Liver (tissue), 9 donors: ENCODE data around the gene SPI1. TPM values are rescaled to one million over a fixed set of nuclear protein-coding genes. Genes with fewer than 3 reads are reported as not detected.

Source experiments
- DNase-seq: peaks from one replicate; pipeline ENCODE4 v3.0.0-alpha.2; 2017; ENCODE audit warnings: low spot score
- H3K27ac ChIP-seq, 2 donors: one replicate each; pipeline ENCODE4 v1.7.0; 2013; ENCODE audit warnings: inconsistent platforms in 2 of 2, low read length in 2 of 2, control low read depth in 1 of 2, low read depth in 1 of 2, mild to moderate bottlenecking in 1 of 2
- H3K27me3 ChIP-seq, 4 donors: one replicate each; pipeline versions ENCODE4 v1.6.1 to v1.7.0; 2013; ENCODE audit warnings: low read length in 3 of 4, inconsistent platforms in 1 of 4, mild to moderate bottlenecking in 1 of 4, moderate library complexity in 1 of 4; ENCODE audit not compliant: control insufficient read depth in 4 of 4, insufficient read depth in 4 of 4
- H3K36me3 ChIP-seq, 4 donors: one replicate each; pipeline versions ENCODE4 v1.6.1 to v1.7.0; 2013; ENCODE audit warnings: low read length in 3 of 4, mild to moderate bottlenecking in 3 of 4, low read depth in 1 of 4, moderate library complexity in 1 of 4; ENCODE audit not compliant: control insufficient read depth in 4 of 4, insufficient read depth in 3 of 4
- H3K4me1 ChIP-seq, 4 donors: one replicate each; pipeline versions ENCODE4 v1.6.1 to v1.7.0; 2013; ENCODE audit warnings: low read length in 3 of 4, mild to moderate bottlenecking in 3 of 4, moderate library complexity in 1 of 4; ENCODE audit not compliant: control insufficient read depth in 4 of 4, insufficient read depth in 4 of 4
- H3K4me3 ChIP-seq, 3 donors: one replicate each; pipeline versions ENCODE4 v1.6.1 to v1.7.0; 2013; ENCODE audit warnings: low read length in 3 of 3, control low read depth in 1 of 3, low read depth in 1 of 3, mild to moderate bottlenecking in 1 of 3
- H3K9ac ChIP-seq, 2 donors: one replicate each; pipeline ENCODE4 v1.7.0; 2013; ENCODE audit warnings: low read length in 2 of 2, mild to moderate bottlenecking in 2 of 2, moderate library complexity in 2 of 2, control low read depth in 1 of 2, low read depth in 1 of 2
- H3K9me3 ChIP-seq, 4 donors: one replicate each; pipeline versions ENCODE4 v1.6.1 to v1.7.0; 2013; ENCODE audit warnings: low read length in 3 of 4; ENCODE audit not compliant: control insufficient read depth in 4 of 4
- CTCF ChIP-seq: fragments of 150-350 bp; IDR thresholded peaks from 2 replicates; pipeline ENCODE4 v1.5.1; 2017; ENCODE audit warnings: improper control_type of control experiment, low read depth, low read length; ENCODE audit not compliant: missing input control
- EGR1 ChIP-seq, 2 donors: IDR thresholded peaks; 2 replicates each; pipeline ENCODE4 v1.6.1; 2016 to 2018; ENCODE audit warnings: antibody characterized with exemption in 2 of 2, low read depth in 2 of 2
- FOXA1 ChIP-seq: IDR thresholded peaks from 2 replicates; pipeline ENCODE4 v1.6.1; 2016; ENCODE audit warnings: antibody characterized with exemption
- FOXA2 ChIP-seq: IDR thresholded peaks from 2 replicates; pipeline ENCODE4 v1.6.1; 2016; ENCODE audit warnings: antibody characterized with exemption
- GABPA ChIP-seq, 2 donors: IDR thresholded peaks in 1 of 2; conservative IDR thresholded peaks in 1 of 2; 2 replicates each; pipeline ENCODE4 v1.6.1; 2016; ENCODE audit warnings: antibody characterized with exemption in 2 of 2, mild to moderate bottlenecking in 1 of 2, moderate library complexity in 1 of 2
- HNF4A ChIP-seq, 2 donors: conservative IDR thresholded peaks; 2 replicates each; pipeline ENCODE4 v1.6.1; 2016; ENCODE audit warnings: antibody characterized with exemption in 2 of 2, mild to moderate bottlenecking in 2 of 2
- HNF4G ChIP-seq: IDR thresholded peaks from 2 replicates; pipeline ENCODE4 v1.6.1; 2016; ENCODE audit warnings: antibody characterized with exemption
- JUND ChIP-seq, 2 donors: IDR thresholded peaks; 2 replicates each; pipeline ENCODE4 v1.6.1; 2016; ENCODE audit warnings: antibody characterized with exemption in 2 of 2
- MAX ChIP-seq: IDR thresholded peaks from 2 replicates; pipeline ENCODE4 v1.6.1; 2016; ENCODE audit warnings: antibody characterized with exemption
- NR2F2 ChIP-seq: IDR thresholded peaks from 2 replicates; pipeline ENCODE4 v1.6.1; 2016; ENCODE audit warnings: antibody characterized with exemption
- RAD21 ChIP-seq, 2 donors: IDR thresholded peaks; 2 replicates each; pipeline ENCODE4 v1.6.1; 2016; ENCODE audit warnings: antibody characterized with exemption in 2 of 2, mild to moderate bottlenecking in 2 of 2
- REST ChIP-seq: IDR thresholded peaks from 2 replicates; pipeline ENCODE4 v1.6.1; 2016; ENCODE audit warnings: antibody characterized with exemption, mild to moderate bottlenecking
- RXRA ChIP-seq, 2 donors: IDR thresholded peaks; 2 replicates each; pipeline ENCODE4 v1.6.1; 2017 to 2018; ENCODE audit warnings: antibody characterized with exemption in 2 of 2, mild to moderate bottlenecking in 1 of 2
- SP1 ChIP-seq: IDR thresholded peaks from 2 replicates; pipeline ENCODE4 v1.6.1; 2018; ENCODE audit warnings: antibody characterized with exemption, mild to moderate bottlenecking
- TAF1 ChIP-seq: conservative IDR thresholded peaks from 2 replicates; pipeline ENCODE4 v1.6.1; 2016; ENCODE audit warnings: antibody characterized with exemption, mild to moderate bottlenecking
- YY1 ChIP-seq: IDR thresholded peaks from 2 replicates; pipeline ENCODE4 v1.6.1; 2016; ENCODE audit warnings: antibody characterized with exemption, mild to moderate bottlenecking
- ZBTB33 ChIP-seq: IDR thresholded peaks from 2 replicates; pipeline ENCODE4 v1.6.1; 2016; ENCODE audit warnings: antibody characterized with exemption
- WGBS: extraction: QIAGEN DNeasy Blood & Tissue Kit; methylation state at CpG from one replicate; pipeline ENCODE4 v1.1.7; 2013; 5-methylcytosine and 5-hydroxymethylcytosine counted together
- polyA plus RNA-seq, 2 donors: library from polyadenylated mRNA; stranded (reverse) in 1 of 2; unstranded in 1 of 2; fragments of 200-250 nt in 1 of 2; fragments of >200 nt in 1 of 2; fragmentation: Nextera tagmentation in 1 of 2; extraction: Ambion mirVana in 1 of 2; gene quantifications; one replicate each; pipeline versions ENCODE4 v1.2.1 to v1.2.3, GENCODE V29; 2013 to 2015
- total RNA-seq, 2 donors: library from RNA; depleted of rRNA; stranded (reverse); fragments of >200 nt; gene quantifications; one replicate each; pipeline ENCODE4 v1.2.3, GENCODE V29; 2014
- donor health status: healthy.
- donor health status: healthy.
- donor health status: healthy.
- donor health status: healthy.
- donor health status: healthy.

Gene SPI1
- total and polyA plus RNA-seq, 4 donors: 2.3 to 14.4 (median 13.3) TPM

GRCh38 chr11:47348131-47348802 is 30.1 kb downstream of the SPI1 start:
- no peak for TF ChIP-seq MAX
- TF ChIP-seq TAF1: no peak
- no peak for TF ChIP-seq RXRA (IDR thresholded peaks at IDR 0.05)
- TF ChIP-seq YY1: no peak
- TF ChIP-seq FOXA1: no peak
- no peak for TF ChIP-seq SP1
- no peak for TF ChIP-seq GABPA (IDR thresholded peaks at IDR 0.05 in 1 of 2, conservative IDR thresholded peaks at IDR 0.05 in 1 of 2)
- no peak for TF ChIP-seq HNF4A (conservative IDR thresholded peaks at IDR 0.05)
- no peak for TF ChIP-seq REST
- Histone ChIP-seq H3K27ac (no peak overlapping the region), H3K9me3 (no peaks in the 10 kb centered on the region), H3K9ac (no peak overlapping the region), H3K4me3 (no peak overlapping the region), H3K36me3 (no peaks in the 10 kb centered on the region), H3K4me1 (no peaks in the 10 kb centered on the region), H3K27me3 (no peaks in the 10 kb centered on the region)
- 86% methylated on average over 24 of the region's 24 CpGs for WGBS
- DNase-seq: no peak

GRCh38 chr11:47347137-47347536 is 31.2 kb downstream of the SPI1 start:
- Histone ChIP-seq H3K36me3 (no peaks in the 10 kb centered on the region), H3K9me3 (no peaks in the 10 kb centered on the region), H3K27me3 (no peaks in the 10 kb centered on the region), H3K4me3 (no peak overlapping the region), H3K27ac (no peak overlapping the region), H3K4me1 (no peaks in the 10 kb centered on the region), H3K9ac (no peak overlapping the region)
- DNase-seq: no peak
- WGBS: 82% methylated on average over 5 of the region's 5 CpGs
- TF ChIP-seq CTCF (no peak), GABPA (IDR thresholded peaks at IDR 0.05 in 1 of 2, conservative IDR thresholded peaks at IDR 0.05 in 1 of 2) (no peak), EGR1 (IDR thresholded peaks at IDR 0.05; ENCODE audit: low read depth in 2 of 2) (no peak), HNF4A (conservative IDR thresholded peaks at IDR 0.05) (no peak), JUND (IDR thresholded peaks at IDR 0.05) (no peak), RXRA (IDR thresholded peaks at IDR 0.05) (no peak), RAD21 (IDR thresholded peaks at IDR 0.05) (no peak), FOXA2 (no peak), SP1 (no peak), FOXA1 (no peak), ZBTB33 (no peak), NR2F2 (no peak), YY1 (no peak), REST (no peak), HNF4G (no peak), MAX (no peak), TAF1 (no peak)
